H9 (cell line): ENCODE data around the gene TRIM77. TPM values are rescaled to one million over a fixed set of nuclear protein-coding genes. Genes with fewer than 3 reads are reported as not detected.

Experiments
- DNase-seq: peaks from one replicate; pipeline ENCODE4 v3.0.0-alpha.2; 2017
- H2AFZ ChIP-seq: one replicate; pipeline ENCODE4 v1.6.1; 2013; ENCODE audit warnings: mild to moderate bottlenecking, low read length, control low read depth, moderate library complexity
- H2AK5ac ChIP-seq: 2 replicates; pipeline ENCODE4 v1.6.1; 2013; ENCODE audit warnings: low read length, control low read depth, mixed read lengths; ENCODE audit not compliant: insufficient read length
- H2BK120ac ChIP-seq: one replicate; pipeline ENCODE4 v1.6.1; 2013; ENCODE audit warnings: low read depth, mild to moderate bottlenecking, low read length, control low read depth, inconsistent platforms; ENCODE audit not compliant: poor library complexity, severe bottlenecking
- H2BK12ac ChIP-seq: 2 replicates; pipeline ENCODE4 v1.6.1; 2013; ENCODE audit warnings: low read length, control low read depth, mixed read lengths, low read depth; ENCODE audit not compliant: insufficient read length
- H2BK15ac ChIP-seq: 2 replicates; pipeline ENCODE4 v1.6.1; 2013; ENCODE audit warnings: low read depth, low read length, control low read depth
- H2BK20ac ChIP-seq: one replicate; pipeline ENCODE4 v1.6.1; 2013; ENCODE audit warnings: low read depth, mild to moderate bottlenecking, low read length, control low read depth, inconsistent platforms; ENCODE audit not compliant: poor library complexity, severe bottlenecking
- H2BK5ac ChIP-seq: 2 replicates; pipeline ENCODE4 v1.6.1; 2013; ENCODE audit warnings: low read length, control low read depth, mixed read lengths; ENCODE audit not compliant: insufficient read length
- H3K14ac ChIP-seq: 2 replicates; pipeline ENCODE4 v1.6.1; 2013; ENCODE audit warnings: low read length, control low read depth; ENCODE audit not compliant: insufficient read depth
- H3K18ac ChIP-seq: 2 replicates; pipeline ENCODE4 v1.6.1; 2013; ENCODE audit warnings: low read depth, mild to moderate bottlenecking, mixed read lengths, low read length, control low read depth; ENCODE audit not compliant: insufficient read length
- H3K23ac ChIP-seq: 2 replicates; pipeline ENCODE4 v1.6.1; 2013; ENCODE audit warnings: low read length, control low read depth, mixed read lengths, low read depth; ENCODE audit not compliant: insufficient read length
- H3K23me2 ChIP-seq: 2 replicates; pipeline ENCODE4 v1.6.1; 2013; ENCODE audit warnings: low read depth, mild to moderate bottlenecking, mixed read lengths, low read length, control low read depth; ENCODE audit not compliant: insufficient read length, poor library complexity, severe bottlenecking
- H3K27ac ChIP-seq: 2 replicates; pipeline ENCODE4 v1.5.1; 2013; ENCODE audit warnings: low read length, control low read depth, mixed read lengths, low read depth; ENCODE audit not compliant: insufficient read length
- H3K27me3 ChIP-seq: 2 replicates; pipeline ENCODE4 v1.6.1; 2013; ENCODE audit warnings: low read length, control low read depth, inconsistent platforms; ENCODE audit not compliant: insufficient read depth
- H3K4ac ChIP-seq: 2 replicates; pipeline ENCODE4 v1.6.1; 2013; ENCODE audit warnings: low read depth, mild to moderate bottlenecking, control low read depth, inconsistent platforms, low read length, moderate library complexity
- H3K4me1 ChIP-seq: 2 replicates; pipeline ENCODE4 v1.6.1; 2013; ENCODE audit warnings: low read length, control low read depth, inconsistent platforms; ENCODE audit not compliant: insufficient read depth
- H3K4me2 ChIP-seq: 2 replicates; pipeline ENCODE4 v1.6.1; 2013; ENCODE audit warnings: low read length, control low read depth, mixed read lengths; ENCODE audit not compliant: insufficient read length, insufficient read depth
- H3K56ac ChIP-seq: 2 replicates; pipeline ENCODE4 v1.6.1; 2013; ENCODE audit warnings: low read depth, mild to moderate bottlenecking, mixed read lengths, low read length, control low read depth; ENCODE audit not compliant: insufficient read length
- H3K79me1 ChIP-seq: 2 replicates; pipeline ENCODE4 v1.6.1; 2013; ENCODE audit warnings: low read depth, mild to moderate bottlenecking, moderate library complexity, low read length, control low read depth, inconsistent platforms; ENCODE audit not compliant: insufficient read depth, poor library complexity, severe bottlenecking
- H3K79me2 ChIP-seq: 2 replicates; pipeline ENCODE4 v1.6.1; 2013; ENCODE audit warnings: low read length, control low read depth, inconsistent platforms; ENCODE audit not compliant: insufficient read depth
- H3K9ac ChIP-seq: 2 replicates; pipeline ENCODE4 v1.6.1; 2013; ENCODE audit warnings: low read length, control low read depth, mixed read lengths; ENCODE audit not compliant: insufficient read length; ENCODE audit errors: extremely low read depth
- H3K9me3 ChIP-seq: one replicate; pipeline ENCODE4 v1.6.1; 2013; ENCODE audit warnings: low read depth, low read length, inconsistent platforms; ENCODE audit not compliant: control insufficient read depth
- H3T11ph ChIP-seq: one replicate; pipeline ENCODE4 v1.6.1; 2013; ENCODE audit warnings: mild to moderate bottlenecking, low read length, control low read depth, inconsistent platforms
- H4K20me1 ChIP-seq: one replicate; pipeline ENCODE4 v1.6.1; 2013; ENCODE audit not compliant: control insufficient read depth, insufficient read length, insufficient read depth
- H4K5ac ChIP-seq: 2 replicates; pipeline ENCODE4 v1.6.1; 2013; ENCODE audit warnings: low read depth, mild to moderate bottlenecking, mixed read lengths, low read length, control low read depth; ENCODE audit not compliant: insufficient read length
- H4K8ac ChIP-seq: replicated peaks from 2 replicates; pipeline ENCODE4 v1.6.1; 2013; ENCODE audit warnings: low read length, control low read depth, mixed read lengths, low read depth; ENCODE audit not compliant: insufficient read length
- H4K91ac ChIP-seq: 2 replicates; pipeline ENCODE4 v1.6.1; 2013; ENCODE audit warnings: low read depth, mild to moderate bottlenecking, moderate library complexity, mixed read lengths, low read length, control low read depth; ENCODE audit not compliant: insufficient read length
- H3K27ac Mint-ChIP-seq, 3 experiments: 2 replicates in 2 of 3; 3 replicates in 1 of 3; pipeline ENCODE4 v1.8.0; 2020 to 2021; ENCODE audit warnings: mixed read lengths in 3 of 3, mild to moderate bottlenecking in 1 of 3, moderate library complexity in 1 of 3
- H3K27me3 Mint-ChIP-seq: 2 replicates; pipeline ENCODE4 v1.8.0; 2021; ENCODE audit warnings: low read depth, mild to moderate bottlenecking, moderate library complexity, mixed read lengths
- H3K36me3 Mint-ChIP-seq, 3 experiments: 2 replicates in 2 of 3; 3 replicates in 1 of 3; pipeline ENCODE4 v1.8.0; 2020 to 2021; ENCODE audit warnings: low read depth in 3 of 3, mixed read lengths in 3 of 3; ENCODE audit not compliant: insufficient read depth in 1 of 3
- H3K4me1 Mint-ChIP-seq, 2 experiments: 2 replicates each; pipeline ENCODE4 v1.8.0; 2020; ENCODE audit warnings: mixed read lengths in 2 of 2
- H3K4me3 Mint-ChIP-seq, 2 experiments: 2 replicates in 1 of 2; 3 replicates in 1 of 2; pipeline ENCODE4 v1.8.0; 2020 to 2021; ENCODE audit warnings: mild to moderate bottlenecking in 2 of 2, mixed read lengths in 2 of 2, moderate library complexity in 1 of 2
- H3K9me3 Mint-ChIP-seq, 2 experiments: 2 replicates in 1 of 2; 3 replicates in 1 of 2; pipeline ENCODE4 v1.8.0; 2020; ENCODE audit warnings: mild to moderate bottlenecking in 2 of 2, mixed read lengths in 2 of 2, moderate library complexity in 1 of 2
- CTCF ChIP-seq: fragments of 200-600 bp; sonication (generic); conservative IDR thresholded peaks from 3 replicates; pipeline ENCODE4 v1.8.0; 2021; ENCODE audit warnings: antibody characterized with exemption, mild to moderate bottlenecking
- WGBS: extraction: QIAGEN DNeasy Blood & Tissue Kit; methylation state at CpG from one replicate; pipeline ENCODE4 v1.1.7; 2013; ENCODE audit warnings: missing lambda C conversion rate, low lambda C conversion rate, mixed read lengths; ENCODE audit not compliant: insufficient read length; ENCODE audit errors: extremely low coverage; 5-methylcytosine and 5-hydroxymethylcytosine counted together
- total RNA-seq: library from RNA; stranded (reverse); gene quantifications from 2 replicates; pipeline ENCODE4 v1.2.1, GENCODE V29; 2021

The TRIM77 gene
- total RNA-seq, 1 experiment from 2014 or later = not detected

GRCh38 chr11:89736566-89736965 lies 26.5 kb downstream of the TRIM77 start:
- Histone ChIP-seq H3K79me2 (no peaks in the 10 kb centered on the region), H4K20me1 (no peaks in the 10 kb centered on the region), H2AK5ac (no peak overlapping the region), H3K4me2 (no peak overlapping the region), H2BK12ac (no peak overlapping the region), H3K23me2 (no peaks in the 10 kb centered on the region), H3K79me1 (no peaks in the 10 kb centered on the region), H4K91ac (no peak overlapping the region), H3K4me1 (no peaks in the 10 kb centered on the region; the same call in 1 of the 2 replicates), H3K4ac (no peak overlapping the region), H4K5ac (no peak overlapping the region), H3K56ac (no peak overlapping the region), H4K8ac (no peak overlapping the region), H2BK15ac (no peak overlapping the region), H2BK120ac (no peak overlapping the region), H3K18ac (no peak overlapping the region), H3K9ac (no peak overlapping the region), H3K27ac (no peak overlapping the region), H2BK20ac (no peak overlapping the region), H2AFZ (no peak overlapping the region), H3K27me3 (no peaks in the 10 kb centered on the region), H3K14ac (no peak overlapping the region), H3K9me3 (no peaks in the 10 kb centered on the region), H3K23ac (no peak overlapping the region), H2BK5ac (no peak overlapping the region), H3T11ph (no peak overlapping the region)
- no CpG with 5 or more reads among the region's 1 CpG for WGBS
- H3K4me3 Mint-ChIP-seq = no peak overlapping the region
- TF ChIP-seq CTCF = no peak
- H3K27me3 Mint-ChIP-seq = no peaks in the 10 kb centered on the region
- no peaks in the 10 kb centered on the region for H3K36me3 Mint-ChIP-seq
- peaks cover 4 to 6% of the 10 kb centered on the region in 2 experiments for H3K4me1 Mint-ChIP-seq
- peak overlapping the region in 1 of 3 experiments; percentile 27; a peak in 1 of 7 replicates for H3K27ac Mint-ChIP-seq
- no peak for DNase-seq
- H3K9me3 Mint-ChIP-seq = no peaks in the 10 kb centered on the region
